Measurements from ENCODE around the gene LAPTM4A.

GRCh38 chr2:20012032-20012281 is 39.5 kb downstream of the LAPTM4A start:
- TF ChIP-seq REST (IDR thresholded peaks at IDR 0.05; ENCODE audit: low read depth) (no peak), EGR1 (IDR thresholded peaks at IDR 0.05) (no peak), EP300 (IDR thresholded peaks at IDR 0.05; ENCODE audit: borderline replicate concordance) (no peak), TAF1 (IDR thresholded peaks at IDR 0.05; ENCODE audit: low read depth) (no peak), YY1 (IDR thresholded peaks at IDR 0.05; ENCODE audit: low read depth) (no peak), CEBPB (IDR thresholded peaks at IDR 0.05) (no peak), RAD21 (IDR thresholded peaks at IDR 0.05; ENCODE audit: low read depth) (no peak), CREB1 (IDR thresholded peaks at IDR 0.05; ENCODE audit: low read depth) (no peak)

Data from Ishikawa (cell line).